NCI-H524 (cell line): ENCODE data around the gene ABCG1.

ENCODE experiments used
- DNase-seq, 2 experiments: peaks; one replicate each; lab custom pipeline; 2025; lab: John Stamatoyannopoulos, UW

The ABCG1 gene

GRCh38 chr21:42251654-42252324 is 32.8 kb downstream of the ABCG1 start:
- DNase-seq, result no peak

GRCh38 chr21:42252325-42252654 is 33.4 kb downstream of the ABCG1 start:
- DNase-seq, result no peak

GRCh38 chr21:42252778-42253340 is 33.9 kb downstream of the ABCG1 start:
- no peak for DNase-seq

GRCh38 chr21:42253466-42253865 is 34.5 kb downstream of the ABCG1 start:
- DNase-seq, result no peak

- DNase-seq, result no peak
These were observed 35.1 kb downstream of the ABCG1 start for GRCh38 chr21:42254083-42254482.

- DNase-seq, result no peak
These were observed 36.0 kb downstream of the ABCG1 start for GRCh38 chr21:42254651-42255601.

GRCh38 chr21:42255825-42256224 is 36.9 kb downstream of the ABCG1 start:
- DNase-seq, result no peak

- no peak for DNase-seq
These were observed 37.4 kb downstream of the ABCG1 start for GRCh38 chr21:42256316-42256715.

GRCh38 chr21:42257091-42257765 is 38.3 kb downstream of the ABCG1 start:
- DNase-seq, result no peak

- DNase-seq, result peak; percentile 50 to 85
These were observed 39.4 kb downstream of the ABCG1 start for GRCh38 chr21:42258150-42258884.

GRCh38 chr21:42258885-42259407 is 40.0 kb downstream of the ABCG1 start:
- no peak for DNase-seq

GRCh38 chr21:42260121-42260520 is 41.2 kb downstream of the ABCG1 start:
- DNase-seq, result no peak

- DNase-seq, result no peak
These were observed 42.9 kb downstream of the ABCG1 start for GRCh38 chr21:42261829-42262200.

GRCh38 chr21:42262831-42263231 is 43.9 kb downstream of the ABCG1 start:
- no peak for DNase-seq

- no peak for DNase-seq
These were observed 44.7 kb downstream of the ABCG1 start for GRCh38 chr21:42263591-42264131.

GRCh38 chr21:42264245-42265195 is 45.6 kb downstream of the ABCG1 start:
- no peak for DNase-seq

GRCh38 chr21:42265231-42265812 is 46.4 kb downstream of the ABCG1 start:
- DNase-seq, result no peak

GRCh38 chr21:42266971-42267556 is 48.1 kb downstream of the ABCG1 start:
- DNase-seq, result no peak

- no peak for DNase-seq
These were observed 50.4 kb downstream of the ABCG1 start for GRCh38 chr21:42269386-42269785.
